NCI-H460 (cell line): Measurements from ENCODE around the gene KLF15. TPM values are rescaled to one million over a fixed set of nuclear protein-coding genes. Genes with fewer than 3 reads are reported as not detected.

Experiments used
- DNase-seq: peaks from one replicate; pipeline ENCODE4 v3.0.0-alpha.2; 2016; ENCODE audit warnings: low read depth; ENCODE audit errors: extremely low read depth
- total RNA-seq: library from RNA; depleted of rRNA; stranded (reverse); fragments of >200 nt; shearing (Covaris generic); gene quantifications from 2 replicates; pipeline ENCODE4 v1.2.3, GENCODE V29; 2014

KLF15 gene
- total RNA-seq, 1 experiment from 2014 or later: 1.2 TPM

GRCh38 chr3:126389794-126390146, 32.6 kb upstream of the KLF15 start:
- no peak for DNase-seq

GRCh38 chr3:126389112-126389793, 32.0 kb upstream of the KLF15 start:
- peak; percentile 84 for DNase-seq

GRCh38 chr3:126381966-126382365, 24.8 kb upstream of the KLF15 start:
- DNase-seq: no peak

GRCh38 chr3:126380011-126380768, 23.0 kb upstream of the KLF15 start:
- no peak for DNase-seq

GRCh38 chr3:126378341-126378751, 21.1 kb upstream of the KLF15 start:
- no peak for DNase-seq

GRCh38 chr3:126377211-126377610, 20.0 kb upstream of the KLF15 start:
- no peak for DNase-seq

GRCh38 chr3:126376444-126376843, 19.2 kb upstream of the KLF15 start:
- no peak for DNase-seq

GRCh38 chr3:126375835-126376331, 18.7 kb upstream of the KLF15 start:
- DNase-seq: no peak

GRCh38 chr3:126373682-126374601, 16.7 kb upstream of the KLF15 start:
- no peak for DNase-seq

GRCh38 chr3:126373146-126373613, 16.0 kb upstream of the KLF15 start:
- no peak for DNase-seq

GRCh38 chr3:126372413-126373145, 15.4 kb upstream of the KLF15 start:
- no peak for DNase-seq

GRCh38 chr3:126371096-126371705, 14.0 kb upstream of the KLF15 start:
- DNase-seq: no peak

GRCh38 chr3:126370606-126371005, 13.4 kb upstream of the KLF15 start:
- no peak for DNase-seq

- DNase-seq: no peak
Measured at GRCh38 chr3:126370055-126370454, 12.8 kb upstream of the KLF15 start.

- no peak for DNase-seq
Measured at GRCh38 chr3:126369490-126369889, 12.3 kb upstream of the KLF15 start.

- no peak for DNase-seq
Measured at GRCh38 chr3:126367316-126367805, 10.2 kb upstream of the KLF15 start.

GRCh38 chr3:126365351-126366277, 8.4 kb upstream of the KLF15 start:
- DNase-seq: no peak

GRCh38 chr3:126364731-126365301, 7.6 kb upstream of the KLF15 start:
- DNase-seq: no peak
